Measurements from ENCODE around the gene MYF6.

Gene MYF6

DNA sequence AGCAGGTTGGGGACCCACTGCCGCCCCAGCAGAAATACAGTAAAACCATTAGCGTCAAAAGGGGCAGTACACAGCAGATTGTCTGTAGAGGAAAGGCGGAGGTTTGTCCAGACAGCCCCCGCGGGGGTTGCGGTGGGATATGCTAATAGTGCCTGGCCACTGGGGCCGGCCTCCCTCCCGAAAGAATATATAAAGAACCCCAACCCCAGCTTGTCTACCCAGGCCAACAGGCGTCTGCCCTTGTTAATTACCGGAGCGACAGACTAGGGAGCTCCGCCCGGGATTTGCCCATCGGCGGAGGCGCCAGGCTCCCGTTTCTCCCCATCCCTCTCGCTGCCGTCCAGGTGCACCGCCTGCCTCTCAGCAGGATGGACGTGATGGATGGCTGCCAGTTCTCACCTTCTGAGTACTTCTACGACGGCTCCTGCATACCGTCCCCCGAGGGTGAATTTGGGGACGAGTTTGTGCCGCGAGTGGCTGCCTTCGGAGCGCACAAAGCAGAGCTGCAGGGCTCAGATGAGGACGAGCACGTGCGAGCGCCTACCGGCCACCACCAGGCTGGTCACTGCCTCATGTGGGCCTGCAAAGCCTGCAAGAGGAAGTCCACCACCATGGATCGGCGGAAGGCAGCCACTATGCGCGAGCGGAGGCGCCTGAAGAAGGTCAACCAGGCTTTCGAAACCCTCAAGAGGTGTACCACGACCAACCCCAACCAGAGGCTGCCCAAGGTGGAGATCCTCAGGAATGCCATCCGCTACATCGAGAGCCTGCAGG is 9.4 kb downstream of the MYF6 start, which contains the start of gene MYF5:
Gene MYF5 (plus strand): TSS at position 217 of the 774 bp plus-strand sequence. CDS start 152 bp downstream, at position 369.
- Histone ChIP-seq H3K4me2 (ENCODE audit: low read length) (no peak within 1 kb of the TSS), H3K9ac (ENCODE audit: low read length) (no peak within 1 kb of the TSS), H3K9me3 (ENCODE audit: insufficient read depth, low read depth, low read length) (no peaks in the 10 kb centered on the region), H3K79me1 (ENCODE audit: low read length) (no peaks in the 10 kb centered on the region), H4K8ac (ENCODE audit: low read depth, low read length) (no peak within 1 kb of the TSS), H3K4me3 (ENCODE audit: low read depth, low read length) (no peak within 1 kb of the TSS), H3K14ac (ENCODE audit: low read length) (no peak within 1 kb of the TSS), H3K79me2 (ENCODE audit: control insufficient read depth, insufficient read depth, low read length, poor library complexity) (no peaks in the 10 kb centered on the region), H3K27ac (ENCODE audit: low read depth, low read length) (no peak within 1 kb of the TSS), H3K18ac (ENCODE audit: low read length) (no peak within 1 kb of the TSS), H3K4ac (ENCODE audit: low read depth, low read length) (no peak within 1 kb of the TSS), H3K36me3 (ENCODE audit: control insufficient read depth in 1 of 2, insufficient read depth in 2 of 2, low read length in 2 of 2) (no peaks in the 10 kb centered on the region), H4K91ac (ENCODE audit: low read depth, low read length) (no peak within 1 kb of the TSS), H4K12ac (ENCODE audit: low read depth, low read length) (no peak within 1 kb of the TSS), H3K23ac (ENCODE audit: low read length) (no peak within 1 kb of the TSS), H2AFZ (ENCODE audit: insufficient read depth, low read length, poor library complexity) (no peak within 1 kb of the TSS), H2AK5ac (ENCODE audit: low read length) (no peak within 1 kb of the TSS), H3K27me3 (ENCODE audit: insufficient read depth, low read length) (no peaks in the 10 kb centered on the region), H2BK5ac (ENCODE audit: low read depth, low read length, poor library complexity) (no peak within 1 kb of the TSS), H2BK12ac (ENCODE audit: low read length) (no peak within 1 kb of the TSS), H2BK120ac (ENCODE audit: insufficient read depth, low read length, poor library complexity) (no peak within 1 kb of the TSS), H3K4me1 (ENCODE audit: control insufficient read depth in 1 of 2, insufficient read depth in 2 of 2, low read length in 2 of 2) (no peaks in the 10 kb centered on the region)
- no CpG with 5 or more reads among the region's 45 CpGs for WGBS (ENCODE audit: extremely low coverage, insufficient coverage, insufficient read length)
- no peak for DNase-seq

DNA sequence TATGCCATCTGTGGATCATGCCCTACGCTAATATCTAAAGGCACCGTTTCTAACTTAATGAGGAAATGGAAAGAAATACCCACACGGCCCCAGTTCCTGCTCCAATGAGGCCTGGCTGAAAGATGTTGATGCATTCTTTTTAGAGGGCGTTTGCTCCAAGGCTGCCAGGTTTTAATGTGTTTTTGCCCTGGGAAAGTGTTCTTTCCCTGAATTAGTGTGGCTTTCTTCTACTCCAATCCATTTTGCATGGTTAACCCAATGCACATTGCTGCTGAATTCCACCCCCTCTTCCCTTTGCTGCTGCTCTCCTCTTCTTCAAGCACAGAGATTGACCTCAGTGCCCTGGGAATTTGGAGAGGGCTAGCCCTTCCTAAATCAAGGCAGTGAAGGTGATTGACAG is 10.4 kb downstream of the MYF6 start:
- no CpG with 5 or more reads among the region's 4 CpGs for WGBS (ENCODE audit: extremely low coverage, insufficient coverage, insufficient read length)
- no peak overlapping the region for H2BK120ac ChIP-seq (ENCODE audit: insufficient read depth, low read length, poor library complexity)

DNA sequence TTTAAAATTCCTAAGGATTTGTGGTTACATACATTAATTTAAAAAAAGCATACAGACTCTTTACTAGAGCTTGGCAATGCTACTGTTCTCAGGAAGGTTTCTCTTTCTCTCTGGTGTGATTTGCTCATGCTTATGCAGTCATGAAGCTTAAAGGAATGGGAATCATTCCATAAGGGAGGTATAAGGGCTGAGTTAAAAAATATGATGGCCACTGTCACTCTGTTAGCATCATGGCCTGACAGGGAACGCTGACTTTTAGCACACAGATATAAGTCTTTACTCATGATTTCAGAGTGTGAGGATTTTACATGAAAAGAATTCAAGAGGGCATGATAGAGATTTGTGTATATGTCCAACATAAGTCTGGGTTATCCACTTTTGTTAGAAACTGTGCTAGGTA is 13.1 kb downstream of the MYF6 start:
- H3K4ac ChIP-seq (ENCODE audit: low read depth, low read length), result no peak overlapping the region
- no peaks in the 10 kb centered on the region for H3K79me2 ChIP-seq (ENCODE audit: control insufficient read depth, insufficient read depth, low read length, poor library complexity)
- no peaks in the 10 kb centered on the region for H3K79me1 ChIP-seq (ENCODE audit: low read length)
- no CpG with 5 or more reads among the region's 1 CpG for WGBS (ENCODE audit: extremely low coverage, insufficient coverage, insufficient read length)
- H2BK120ac ChIP-seq (ENCODE audit: insufficient read depth, low read length, poor library complexity), result no peak overlapping the region
- H3K4me1 ChIP-seq (ENCODE audit: control insufficient read depth in 1 of 2, insufficient read depth in 2 of 2, low read length in 2 of 2), result no peaks in the 10 kb centered on the region
- DNase-seq, result no peak
- H4K12ac ChIP-seq (ENCODE audit: low read depth, low read length), result no peak overlapping the region
- no peak overlapping the region for H3K9ac ChIP-seq (ENCODE audit: low read length)
- H3K27ac ChIP-seq (ENCODE audit: low read depth, low read length), result no peak overlapping the region
- H2AK5ac ChIP-seq (ENCODE audit: low read length), result no peak overlapping the region
- no peak overlapping the region for H2BK12ac ChIP-seq (ENCODE audit: low read length)
- no peaks in the 10 kb centered on the region for H3K9me3 ChIP-seq (ENCODE audit: insufficient read depth, low read depth, low read length)
- H4K8ac ChIP-seq (ENCODE audit: low read depth, low read length), result no peak overlapping the region
- H3K36me3 ChIP-seq (ENCODE audit: control insufficient read depth in 1 of 2, insufficient read depth in 2 of 2, low read length in 2 of 2), result no peaks in the 10 kb centered on the region
- no peaks in the 10 kb centered on the region for H3K27me3 ChIP-seq (ENCODE audit: insufficient read depth, low read length)
- H3K14ac ChIP-seq (ENCODE audit: low read length), result no peak overlapping the region
- H3K4me3 ChIP-seq (ENCODE audit: low read depth, low read length), result no peak overlapping the region
- no peak overlapping the region for H3K18ac ChIP-seq (ENCODE audit: low read length)
- H4K91ac ChIP-seq (ENCODE audit: low read depth, low read length), result no peak overlapping the region
- H3K4me2 ChIP-seq (ENCODE audit: low read length), result no peak overlapping the region
- H2AFZ ChIP-seq (ENCODE audit: insufficient read depth, low read length, poor library complexity), result no peak overlapping the region
- H3K23ac ChIP-seq (ENCODE audit: low read length), result no peak overlapping the region
- no peak overlapping the region for H2BK5ac ChIP-seq (ENCODE audit: low read depth, low read length, poor library complexity)

More for the DNA sequence above, 10.4 kb downstream of the MYF6 start:
- Histone ChIP-seq H3K27me3 (ENCODE audit: insufficient read depth, low read length) (no peaks in the 10 kb centered on the region), H4K91ac (ENCODE audit: low read depth, low read length) (no peak overlapping the region), H3K4ac (ENCODE audit: low read depth, low read length) (no peak overlapping the region), H4K8ac (ENCODE audit: low read depth, low read length) (no peak overlapping the region), H3K23ac (ENCODE audit: low read length) (no peak overlapping the region), H3K4me2 (ENCODE audit: low read length) (no peak overlapping the region), H2BK12ac (ENCODE audit: low read length) (no peak overlapping the region), H3K4me1 (ENCODE audit: control insufficient read depth in 1 of 2, insufficient read depth in 2 of 2, low read length in 2 of 2) (no peaks in the 10 kb centered on the region), H2AK5ac (ENCODE audit: low read length) (no peak overlapping the region), H3K27ac (ENCODE audit: low read depth, low read length) (no peak overlapping the region), H3K36me3 (ENCODE audit: control insufficient read depth in 1 of 2, insufficient read depth in 2 of 2, low read length in 2 of 2) (no peaks in the 10 kb centered on the region), H2BK5ac (ENCODE audit: low read depth, low read length, poor library complexity) (no peak overlapping the region), H3K14ac (ENCODE audit: low read length) (no peak overlapping the region), H3K79me1 (ENCODE audit: low read length) (no peaks in the 10 kb centered on the region), H3K18ac (ENCODE audit: low read length) (no peak overlapping the region), H3K9ac (ENCODE audit: low read length) (no peak overlapping the region), H3K9me3 (ENCODE audit: insufficient read depth, low read depth, low read length) (no peaks in the 10 kb centered on the region), H3K4me3 (ENCODE audit: low read depth, low read length) (no peak overlapping the region), H2AFZ (ENCODE audit: insufficient read depth, low read length, poor library complexity) (no peak overlapping the region), H4K12ac (ENCODE audit: low read depth, low read length) (no peak overlapping the region), H3K79me2 (ENCODE audit: control insufficient read depth, insufficient read depth, low read length, poor library complexity) (no peaks in the 10 kb centered on the region)
- DNase-seq, result no peak

DNA sequence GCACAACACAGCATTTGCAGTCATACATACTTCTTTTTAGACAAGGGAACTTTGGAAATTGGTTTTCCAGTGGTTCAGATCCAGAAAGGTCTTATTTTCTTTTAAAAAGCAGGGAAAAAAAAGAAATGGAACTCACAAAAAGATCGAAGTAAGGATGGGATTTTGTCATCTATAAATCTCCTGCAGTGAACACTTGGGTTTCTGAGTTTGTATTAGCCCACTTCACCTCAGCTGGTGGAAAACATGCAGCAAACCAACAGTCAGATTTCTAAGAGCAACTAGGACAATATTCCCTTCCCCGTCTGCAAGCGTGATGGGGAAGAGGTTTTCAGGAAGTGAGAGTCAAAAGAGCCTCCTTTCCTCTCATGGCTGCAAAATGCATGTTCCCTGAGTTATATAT is 13.9 kb downstream of the MYF6 start:
- Histone ChIP-seq H3K79me1 (ENCODE audit: low read length) (no peaks in the 10 kb centered on the region), H3K4me2 (ENCODE audit: low read length) (no peak overlapping the region), H3K9ac (ENCODE audit: low read length) (no peak overlapping the region), H2BK5ac (ENCODE audit: low read depth, low read length, poor library complexity) (no peak overlapping the region), H3K36me3 (ENCODE audit: control insufficient read depth in 1 of 2, insufficient read depth in 2 of 2, low read length in 2 of 2) (no peaks in the 10 kb centered on the region), H4K8ac (ENCODE audit: low read depth, low read length) (no peak overlapping the region), H3K4me1 (ENCODE audit: control insufficient read depth in 1 of 2, insufficient read depth in 2 of 2, low read length in 2 of 2) (no peaks in the 10 kb centered on the region), H4K91ac (ENCODE audit: low read depth, low read length) (no peak overlapping the region), H2AFZ (ENCODE audit: insufficient read depth, low read length, poor library complexity) (no peak overlapping the region), H3K4ac (ENCODE audit: low read depth, low read length) (no peak overlapping the region), H3K14ac (ENCODE audit: low read length) (no peak overlapping the region), H3K23ac (ENCODE audit: low read length) (no peak overlapping the region), H3K4me3 (ENCODE audit: low read depth, low read length) (no peak overlapping the region), H3K27me3 (ENCODE audit: insufficient read depth, low read length) (no peaks in the 10 kb centered on the region), H2BK12ac (ENCODE audit: low read length) (no peak overlapping the region), H3K27ac (ENCODE audit: low read depth, low read length) (no peak overlapping the region), H3K79me2 (ENCODE audit: control insufficient read depth, insufficient read depth, low read length, poor library complexity) (no peaks in the 10 kb centered on the region), H3K9me3 (ENCODE audit: insufficient read depth, low read depth, low read length) (no peaks in the 10 kb centered on the region), H2BK120ac (ENCODE audit: insufficient read depth, low read length, poor library complexity) (no peak overlapping the region), H3K18ac (ENCODE audit: low read length) (no peak overlapping the region), H2AK5ac (ENCODE audit: low read length) (no peak overlapping the region), H4K12ac (ENCODE audit: low read depth, low read length) (no peak overlapping the region)
- no peak for DNase-seq
- WGBS (ENCODE audit: extremely low coverage, insufficient coverage, insufficient read length), result no CpG with 5 or more reads among the region's 3 CpGs

Data from trophoblast cell (in vitro differentiated cells and primary cell).